ENCODE data around the gene BEST1.
"Not testable (repeated sequence)": the region's sequence is repeated elsewhere in the genome, so short reads cannot be mapped to it uniquely, and the experiment has no call there.

Gene BEST1

GRCh38 chr11:61963282-61964057 is 13.3 kb downstream of the BEST1 start:
- DNase-seq (ENCODE audit: low read depth in 1 of 2, low spot score in 1 of 2) = no peak

GRCh38 chr11:61964058-61964665 is 14.0 kb downstream of the BEST1 start:
- no peak for DNase-seq (ENCODE audit: low read depth in 1 of 2, low spot score in 1 of 2)

DNA sequence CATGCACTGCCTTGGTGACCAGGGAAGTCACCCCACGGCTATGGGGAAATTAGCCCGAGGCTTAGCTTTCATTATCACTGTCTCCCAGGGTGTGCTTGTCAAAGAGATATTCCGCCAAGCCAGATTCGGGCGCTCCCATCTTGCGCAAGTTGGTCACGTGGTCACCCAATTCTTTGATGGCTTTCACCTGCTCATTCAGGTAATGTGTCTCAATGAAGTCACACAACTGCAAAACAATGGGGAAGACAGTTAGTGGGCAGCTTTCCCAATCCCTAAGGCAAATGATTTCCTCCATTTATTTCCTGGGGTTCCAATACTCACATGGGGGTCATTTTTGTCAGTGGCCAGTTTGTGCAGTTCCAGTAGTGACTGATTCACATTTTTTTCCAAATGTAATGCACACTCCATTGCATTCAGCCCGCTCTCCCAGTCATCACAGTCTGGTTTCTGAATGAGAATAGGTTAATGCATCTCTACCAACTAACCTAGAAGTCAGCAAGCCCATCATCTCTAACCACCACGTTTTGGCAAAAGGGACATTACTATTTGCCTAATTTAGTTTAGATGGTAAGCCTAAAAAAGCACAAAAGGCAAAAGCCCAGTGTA is 14.6 kb downstream of the BEST1 start:
- DNase-seq (ENCODE audit: low read depth in 1 of 2, low spot score in 1 of 2) = not testable (repeated sequence)

GRCh38 chr11:61966734-61967115 is 16.6 kb downstream of the BEST1 start:
- DNase-seq (ENCODE audit: low read depth in 1 of 2, low spot score in 1 of 2) = no peak

DNA sequence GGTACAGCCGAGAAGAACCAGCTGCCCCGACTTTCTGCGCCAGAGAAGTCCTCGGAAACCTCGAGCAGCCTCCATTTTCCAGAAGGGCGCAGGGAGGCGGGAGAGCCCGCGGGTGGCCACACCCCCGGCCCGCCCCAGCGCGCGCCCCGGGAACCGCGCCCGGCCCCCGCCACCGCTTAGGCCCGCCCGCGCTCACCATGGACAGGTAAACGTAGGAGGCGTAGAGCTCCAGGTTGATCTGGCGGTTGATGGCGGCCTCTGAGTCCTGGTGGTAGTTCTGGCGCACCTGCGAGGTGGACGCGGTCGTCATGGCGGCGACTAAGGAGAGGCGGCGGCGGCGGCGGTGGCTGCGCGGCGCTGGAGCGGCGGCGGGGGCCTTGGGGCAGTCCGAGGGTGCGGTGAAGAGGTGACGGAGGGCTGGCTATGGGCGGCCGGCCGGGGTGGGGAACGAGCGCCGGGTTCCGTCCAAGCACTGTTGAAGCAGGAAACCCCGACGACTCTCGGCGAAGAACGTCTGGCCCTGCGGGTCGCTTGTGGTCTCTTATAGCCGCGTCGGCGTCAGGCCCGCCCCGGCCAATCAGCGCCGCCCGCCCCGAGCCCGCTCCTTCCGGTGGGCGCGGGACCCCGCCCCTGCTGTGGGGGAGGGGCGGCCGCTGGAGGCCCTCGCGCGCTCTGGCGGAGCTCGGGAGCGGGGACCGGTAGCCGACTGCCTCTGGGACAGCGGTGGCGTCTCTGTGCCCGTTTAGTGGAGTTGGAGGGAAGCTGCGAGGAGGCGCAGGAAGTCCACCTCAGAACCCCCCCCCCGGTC is 17.2 kb downstream of the BEST1 start, which contains the start of gene FTH1:
Gene FTH1, minus strand, starts transcription at position 519 of the 808 bp plus-strand sequence. Its CDS starts 209 bp downstream, at position 310.
- DNase-seq (ENCODE audit: low read depth in 1 of 2, low spot score in 1 of 2) = peak; percentile 65 to 75

DNA sequence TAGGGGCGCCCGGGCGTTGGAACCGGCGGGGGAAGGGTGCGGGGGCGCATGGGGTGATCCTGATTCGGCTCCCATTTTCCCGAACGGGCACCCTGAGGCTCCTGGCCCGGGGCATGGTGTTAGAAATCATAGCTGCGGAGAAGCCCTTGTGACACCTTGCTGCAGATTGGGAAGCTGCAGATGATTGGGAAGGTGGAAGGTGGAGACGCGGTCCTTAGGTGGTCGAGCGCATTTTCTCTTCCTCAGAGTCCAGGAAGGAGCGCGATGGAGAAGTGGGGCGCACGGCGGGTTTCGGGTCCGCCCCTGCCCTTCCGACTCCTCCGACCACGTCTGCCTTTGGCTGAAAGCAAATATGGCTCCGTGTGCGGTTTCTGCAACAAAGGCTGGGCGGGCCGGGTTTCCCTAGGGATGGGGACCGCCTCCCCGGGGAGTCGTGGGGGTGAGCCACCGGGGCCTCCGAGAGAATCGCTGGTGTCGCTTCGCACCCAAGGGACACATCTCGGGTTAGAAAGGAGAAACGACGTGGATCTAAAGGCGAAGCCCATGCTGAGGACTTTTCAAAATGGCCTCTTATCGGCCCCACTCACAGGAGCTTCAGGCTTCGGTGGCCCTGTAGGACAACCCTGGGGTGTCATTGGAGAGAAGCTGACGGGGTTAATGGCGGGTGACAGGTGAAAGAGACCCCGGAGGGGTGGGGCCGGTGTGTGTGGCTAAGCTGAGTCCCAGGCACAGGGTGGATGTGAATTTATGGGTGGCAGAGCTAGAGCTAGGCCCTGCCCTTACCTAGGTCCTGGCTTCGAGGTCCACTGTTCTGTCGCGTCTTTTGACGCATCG is 18.0 kb downstream of the BEST1 start:
- DNase-seq (ENCODE audit: low read depth in 1 of 2, low spot score in 1 of 2) = no peak

GRCh38 chr11:61968758-61969390 is 18.7 kb downstream of the BEST1 start:
- no peak for DNase-seq (ENCODE audit: low read depth in 1 of 2, low spot score in 1 of 2)

DNA sequence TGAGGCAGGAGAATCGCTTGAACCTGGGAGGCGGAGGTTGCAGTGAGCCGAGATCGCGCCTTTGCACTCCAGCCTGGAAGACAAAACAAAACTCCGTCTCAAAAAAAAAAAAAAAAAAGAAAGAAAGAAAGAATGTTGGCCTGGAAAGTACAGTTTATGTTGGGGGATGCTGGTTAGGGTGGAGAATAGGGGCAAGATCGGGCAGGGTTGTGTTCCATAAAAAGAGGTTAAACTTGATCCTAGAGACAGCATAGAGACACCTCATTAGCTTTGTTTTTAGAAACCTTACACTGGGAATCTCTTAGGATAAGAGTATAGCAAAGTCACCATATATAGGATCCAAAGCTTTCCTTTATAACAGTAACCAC is 19.2 kb downstream of the BEST1 start:
- no peak for DNase-seq (ENCODE audit: low read depth in 1 of 2, low spot score in 1 of 2)

- DNase-seq (ENCODE audit: low read depth in 1 of 2, low spot score in 1 of 2) = no peak
Measured at GRCh38 chr11:61969838-61970662, 19.9 kb downstream of the BEST1 start.

DNA sequence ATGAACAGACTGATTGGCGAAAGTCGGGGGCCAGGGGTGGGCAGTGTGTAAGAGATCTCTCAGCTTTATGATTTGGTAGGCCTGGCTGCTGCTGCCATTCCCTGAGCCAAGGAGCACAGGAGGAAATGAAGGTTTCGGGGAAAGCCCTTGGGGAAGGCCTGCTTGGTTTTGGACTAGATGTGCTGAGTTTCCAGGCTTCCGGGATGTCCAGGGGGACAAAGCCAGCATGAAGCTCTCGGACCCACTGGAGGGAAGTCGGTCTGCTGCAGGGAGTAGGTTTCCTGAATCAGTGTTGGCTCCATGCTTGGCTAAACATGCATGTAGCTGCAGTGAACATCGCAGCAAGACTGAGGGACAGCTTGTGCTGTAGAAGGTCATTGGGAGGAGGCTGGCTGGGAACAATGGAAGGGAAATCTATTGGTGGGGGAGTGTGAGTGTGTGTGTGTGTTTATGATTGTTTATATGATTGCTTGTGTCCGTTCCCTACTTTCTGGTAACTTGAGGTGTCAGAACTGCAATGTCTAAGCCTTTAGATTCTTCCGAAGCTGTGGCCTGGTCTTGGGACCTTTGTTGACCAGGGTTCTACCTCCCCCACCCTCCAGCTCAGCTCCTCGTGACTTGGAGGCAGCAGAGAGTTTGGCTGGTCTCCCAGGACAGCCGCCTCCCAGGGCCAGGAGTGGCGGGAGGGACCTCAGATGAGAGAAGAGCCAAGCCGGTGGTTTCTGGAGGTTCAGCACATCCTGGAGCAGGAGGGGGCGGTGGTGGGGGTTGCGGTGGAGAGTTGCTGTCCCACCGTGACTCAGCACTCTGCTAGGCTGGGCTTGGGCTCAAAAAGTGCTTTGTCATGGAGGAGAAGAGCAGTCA is 21.3 kb downstream of the BEST1 start:
- no peak for DNase-seq (ENCODE audit: low read depth in 1 of 2, low spot score in 1 of 2)

DNA sequence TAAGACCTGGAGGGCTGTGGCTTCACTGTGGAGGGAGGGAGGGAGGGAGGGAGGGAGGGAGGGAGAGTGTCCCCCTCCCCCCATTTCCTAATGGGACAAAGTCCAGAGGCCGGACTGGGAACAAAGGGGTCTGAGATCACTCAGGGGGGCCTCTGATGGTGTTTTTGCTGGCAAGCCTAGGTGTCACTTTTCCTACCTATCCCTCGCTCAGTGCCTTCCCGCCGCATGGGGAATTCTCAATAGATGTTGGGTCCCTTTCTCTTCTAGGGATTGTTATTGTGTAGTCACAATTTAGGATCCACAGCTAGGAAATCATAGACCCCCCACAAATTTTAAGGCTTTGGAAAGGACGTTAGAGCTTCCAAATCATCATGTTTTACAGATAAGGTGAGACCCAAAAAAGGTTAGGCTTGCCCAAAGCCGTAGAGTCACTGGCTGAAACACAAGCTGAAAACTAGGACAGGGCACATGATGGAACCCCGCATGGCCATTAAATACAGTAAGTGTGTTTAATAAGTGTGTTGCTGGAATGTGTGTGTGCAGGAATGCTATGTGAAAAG is 22.0 kb downstream of the BEST1 start:
- DNase-seq (ENCODE audit: low read depth in 1 of 2, low spot score in 1 of 2) = no peak

DNA sequence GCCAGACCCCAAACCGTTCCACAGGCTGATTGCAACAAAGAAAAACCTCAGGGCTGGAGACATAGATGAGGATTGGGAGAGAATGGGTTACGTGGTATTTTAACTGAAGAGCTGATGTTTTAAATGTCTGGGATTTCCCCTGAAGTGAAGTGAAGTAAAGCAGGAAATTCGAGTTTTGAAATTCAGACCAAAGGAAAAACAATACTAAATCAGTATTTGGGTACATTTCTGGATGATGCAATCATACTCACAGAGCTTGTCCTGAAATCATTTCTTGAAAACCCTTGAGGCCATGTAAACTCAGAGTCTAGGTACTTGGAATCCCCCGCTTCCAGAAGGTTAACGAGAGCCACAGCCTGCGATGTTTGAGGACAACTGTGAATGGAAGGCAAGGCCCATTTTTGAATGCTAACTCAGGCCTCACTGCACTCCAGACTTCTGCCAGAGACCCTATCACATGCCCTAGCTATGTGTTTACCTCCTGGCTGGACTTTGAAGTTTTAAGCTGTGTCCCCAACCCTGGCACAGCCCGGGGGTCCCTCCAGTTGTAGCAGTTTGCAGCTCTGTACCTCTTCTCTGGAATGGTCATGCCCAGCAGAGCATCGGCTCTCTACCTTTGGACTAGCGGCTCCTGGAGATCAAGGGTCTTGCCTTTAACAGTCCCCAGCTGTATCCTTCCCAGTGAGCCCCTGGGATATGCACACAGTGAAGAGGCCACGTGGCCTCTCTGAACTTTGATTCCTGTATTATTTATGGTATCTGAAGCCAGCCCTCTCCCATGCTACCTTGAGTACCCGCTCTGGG is 22.7 kb downstream of the BEST1 start:
- no peak for DNase-seq (ENCODE audit: low read depth in 1 of 2, low spot score in 1 of 2)

- no peak for DNase-seq (ENCODE audit: low read depth in 1 of 2, low spot score in 1 of 2)
Measured at GRCh38 chr11:61973476-61974162, 23.5 kb downstream of the BEST1 start.

DNA sequence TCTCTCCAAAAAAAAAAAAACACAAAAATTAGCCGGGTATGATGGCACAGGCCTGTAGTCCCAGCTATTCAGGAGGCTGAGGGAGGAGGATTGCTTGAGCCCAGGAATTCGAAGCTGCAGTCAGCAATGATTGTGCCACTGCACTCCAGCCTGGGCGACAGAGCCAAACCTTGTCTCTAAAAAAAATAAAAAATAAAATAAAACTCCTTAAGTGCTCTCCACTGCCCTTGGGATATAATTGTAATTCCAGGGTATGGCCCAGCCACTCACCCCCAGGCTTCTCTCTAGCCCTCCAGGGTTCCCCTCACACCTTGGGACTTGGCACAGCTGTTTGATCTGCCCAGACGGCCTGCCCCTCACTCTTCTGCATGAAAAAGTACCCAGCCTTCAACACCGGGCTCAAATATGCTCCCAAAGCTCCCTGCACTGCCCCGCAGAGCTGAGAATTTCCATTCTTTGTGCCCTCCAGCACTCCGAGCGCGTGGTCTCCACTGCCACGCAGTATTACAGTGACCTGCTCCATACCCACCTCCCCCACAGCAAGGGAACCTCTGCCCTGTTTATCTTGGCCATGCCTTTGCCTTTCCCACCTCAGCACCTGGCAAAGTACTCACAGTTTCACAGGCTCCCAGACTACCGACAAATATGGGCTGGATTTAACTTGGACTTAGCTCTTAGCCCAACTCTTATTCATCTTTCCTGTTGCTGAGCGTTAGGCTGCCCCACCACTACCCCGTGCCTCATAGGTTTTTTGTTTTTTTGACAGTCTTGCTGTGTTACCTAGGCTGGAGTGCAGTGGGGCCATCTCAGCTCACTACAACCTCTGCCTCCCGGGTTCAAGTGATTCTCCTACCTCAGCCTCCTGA is 24.8 kb downstream of the BEST1 start:
- DNase-seq (ENCODE audit: low read depth in 1 of 2, low spot score in 1 of 2) = no peak

DNA sequence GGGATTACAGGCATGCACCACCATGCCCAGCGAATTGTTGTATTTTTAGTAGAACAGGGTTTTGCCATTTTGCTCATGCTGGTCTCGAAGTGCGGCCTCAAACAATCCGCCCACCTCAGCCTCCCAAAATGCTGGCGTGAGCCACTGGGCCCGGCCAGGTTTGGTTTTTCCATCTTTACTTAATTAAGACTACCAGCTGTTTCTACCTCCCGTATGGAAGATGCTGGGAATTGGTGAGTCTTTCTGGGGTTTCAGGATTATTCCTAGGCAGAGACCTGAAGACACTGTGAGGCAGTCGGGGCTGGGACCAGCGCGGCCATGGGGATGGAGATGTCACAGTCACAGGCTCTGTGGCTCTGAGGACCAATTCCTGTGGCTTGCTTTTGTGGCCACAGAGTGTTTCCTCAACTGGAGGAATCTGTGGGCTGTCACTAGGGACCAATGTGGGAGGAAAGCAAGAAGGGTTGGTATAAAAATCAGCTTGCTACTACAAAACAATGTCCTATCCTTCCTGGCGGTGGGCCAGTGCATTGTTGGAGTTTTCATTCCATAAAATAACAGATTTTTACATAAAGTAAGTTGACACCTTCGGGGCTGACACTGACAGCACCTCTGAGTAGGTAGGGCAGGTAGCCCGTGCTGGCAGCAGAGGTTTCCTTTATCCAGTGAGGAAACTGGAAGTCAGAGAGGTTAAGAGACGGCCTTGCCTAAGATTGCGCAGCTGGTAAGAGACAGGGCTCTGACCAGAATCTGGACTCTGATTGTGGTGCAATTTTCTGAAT is 25.7 kb downstream of the BEST1 start:
- DNase-seq (ENCODE audit: low read depth in 1 of 2, low spot score in 1 of 2) = no peak

All from activated CD4-positive, alpha-beta T cell treated with anti-CD3 and anti-CD28 coated beads, Interleukin-2, amount 50 U/mL, for 24 hours (primary cell).